ENCODE measurements around the gene FIGNL2. TPM values are rescaled to one million over a fixed set of nuclear protein-coding genes. Genes with fewer than 3 reads are reported as not detected.

Gene FIGNL2
- polyA plus RNA-seq, 2 of the 4 experiments (the other 2 are of a cell fraction): 0.26 to 0.46 TPM

DNA sequence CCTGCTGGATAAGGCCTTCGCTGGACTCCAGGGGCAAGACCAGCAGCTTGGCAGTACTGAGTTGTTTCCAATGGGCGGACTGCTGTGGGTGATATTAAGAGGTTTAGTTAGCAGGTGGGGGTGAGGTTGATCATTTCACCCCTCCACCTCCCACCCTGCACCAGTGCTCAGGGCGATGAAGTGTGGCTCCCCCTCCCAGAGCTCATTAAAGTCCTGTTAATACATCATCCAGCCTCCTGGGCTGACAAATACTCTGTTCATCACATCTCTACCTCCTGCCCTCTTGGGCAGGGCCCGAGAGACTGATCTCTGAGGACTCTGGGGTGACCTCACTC, 2.4 kb upstream of the FIGNL2 start:
- ChIA-PET POLR2A (interaction anchor here (1.5 kb wide), 1 partner anchor 30 kb away, joined by 3 read pairs; no protein-coding TSS in a partner anchor), CTCF (interaction anchor here (0.7 to 2.4 kb wide), 7 partner anchors 11 to 510 kb away, joined by 3 to 14 read pairs (median 7); no protein-coding TSS in a partner anchor)
- FAIRE-seq (no peak), DNase-seq (ENCODE audit: low read depth in 1 of 2, low spot score in 1 of 2) (no peak), ATAC-seq (no peak)
- H3K27ac ChIP-seq: no peak overlapping the region
- no peak overlapping the region for H3K4me2 ChIP-seq
- TF ChIP-seq, protein P1, sequence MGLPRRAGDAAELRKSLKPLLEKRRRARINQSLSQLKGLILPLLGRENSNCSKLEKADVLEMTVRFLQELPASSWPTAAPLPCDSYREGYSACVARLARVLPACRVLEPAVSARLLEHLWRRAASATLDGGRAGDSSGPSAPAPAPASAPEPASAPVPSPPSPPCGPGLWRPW (IDR thresholded peaks at IDR 0.05): no peak
- TF ChIP-seq HDAC2 (IDR thresholded peaks at IDR 0.05): no peak
- TF ChIP-seq KDM5A (IDR thresholded peaks at IDR 0.05): no peak
- TF ChIP-seq POLR2A (IDR thresholded peaks at IDR 0.05; ENCODE audit: low read length): no peak
- TF ChIP-seq TFCP2L1 (CRISPR knock-in tag; IDR thresholded peaks at IDR 0.05): no peak
- TF ChIP-seq, protein P2, sequence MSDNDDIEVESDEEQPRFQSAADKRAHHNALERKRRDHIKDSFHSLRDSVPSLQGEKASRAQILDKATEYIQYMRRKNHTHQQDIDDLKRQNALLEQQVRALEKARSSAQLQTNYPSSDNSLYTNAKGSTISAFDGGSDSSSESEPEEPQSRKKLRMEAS (IDR thresholded peaks at IDR 0.05): no peak
- no peak for TF ChIP-seq CEBPB (IDR thresholded peaks at IDR 0.05)
- TF ChIP-seq, protein P3, sequence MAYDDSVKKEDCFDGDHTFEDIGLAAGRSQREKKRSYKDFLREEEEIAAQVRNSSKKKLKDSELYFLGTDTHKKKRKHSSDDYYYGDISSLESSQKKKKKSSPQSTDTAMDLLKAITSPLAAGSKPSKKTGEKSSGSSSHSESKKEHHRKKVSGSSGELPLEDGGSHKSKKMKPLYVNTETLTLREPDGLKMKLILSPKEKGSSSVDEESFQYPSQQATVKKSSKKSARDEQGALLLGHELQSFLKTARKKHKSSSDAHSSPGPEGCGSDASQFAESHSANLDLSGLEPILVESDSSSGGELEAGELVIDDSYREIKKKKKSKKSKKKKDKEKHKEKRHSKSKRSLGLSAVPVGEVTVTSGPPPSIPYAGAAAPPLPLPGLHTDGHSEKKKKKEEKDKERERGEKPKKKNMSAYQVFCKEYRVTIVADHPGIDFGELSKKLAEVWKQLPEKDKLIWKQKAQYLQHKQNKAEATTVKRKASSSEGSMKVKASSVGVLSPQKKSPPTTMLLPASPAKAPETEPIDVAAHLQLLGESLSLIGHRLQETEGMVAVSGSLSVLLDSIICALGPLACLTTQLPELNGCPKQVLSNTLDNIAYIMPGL (CRISPR knock-in tag; IDR thresholded peaks at IDR 0.05; ENCODE audit: borderline replicate concordance): no peak
- no peak for TF ChIP-seq MAZ (IDR thresholded peaks at IDR 0.05; ENCODE audit: borderline replicate concordance, low read depth, low read length)
- no peak for TF ChIP-seq RFX5 (IDR thresholded peaks at IDR 0.05)
- WGBS (ENCODE audit: missing lambda C conversion rate): 82% methylated on average over 3 of the region's 4 CpGs
- H3K9me3 ChIP-seq: no peaks in the 10 kb centered on the region
- peaks cover 5% of the 10 kb centered on the region; the same call in 1 of the 3 replicates for H3K4me1 ChIP-seq
- H3K4me3 ChIP-seq: no peak overlapping the region

DNA sequence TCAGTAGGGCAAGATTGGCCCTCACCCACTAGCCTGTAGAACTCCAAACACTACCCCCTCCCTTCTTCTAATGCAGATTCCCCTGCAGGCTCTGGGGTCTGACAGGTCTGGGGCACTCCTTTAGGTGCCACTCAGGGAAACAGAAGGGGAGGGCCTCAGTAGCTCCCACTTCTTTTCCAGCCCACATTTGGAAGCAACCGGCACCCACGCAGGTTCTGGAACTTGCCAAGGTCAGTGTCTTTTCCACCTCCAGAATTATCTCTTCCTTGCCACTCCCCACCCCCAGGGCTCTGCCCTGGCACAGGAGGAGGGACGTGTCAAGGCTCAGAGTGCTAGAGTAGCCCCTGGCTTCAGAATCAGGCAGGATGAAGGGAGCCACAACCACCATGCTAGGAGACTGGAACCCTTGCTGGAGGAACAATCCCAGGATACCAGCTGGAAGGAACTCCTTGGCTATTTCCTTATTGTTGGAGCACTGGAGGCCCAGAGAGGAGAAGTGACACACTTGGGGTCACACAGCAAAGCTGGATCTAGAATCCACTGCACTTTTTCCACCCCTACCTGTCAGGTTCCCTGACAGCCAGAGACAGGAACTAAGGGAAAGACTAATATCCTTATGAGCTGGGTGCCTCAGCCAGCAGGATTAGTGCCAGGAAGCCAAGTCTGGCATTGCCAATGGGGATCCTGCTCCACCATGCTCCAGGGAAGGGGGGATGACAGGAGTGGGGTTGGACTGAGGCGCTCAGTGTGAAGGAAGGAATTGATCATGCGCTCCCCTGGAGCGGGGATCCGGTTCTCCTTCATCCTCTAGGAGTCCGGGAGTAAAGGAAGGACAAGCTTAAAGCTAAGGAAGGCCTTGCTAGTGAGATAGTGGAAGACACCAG, 1.8 kb upstream of the FIGNL2 start:
- FAIRE-seq: no peak

DNA sequence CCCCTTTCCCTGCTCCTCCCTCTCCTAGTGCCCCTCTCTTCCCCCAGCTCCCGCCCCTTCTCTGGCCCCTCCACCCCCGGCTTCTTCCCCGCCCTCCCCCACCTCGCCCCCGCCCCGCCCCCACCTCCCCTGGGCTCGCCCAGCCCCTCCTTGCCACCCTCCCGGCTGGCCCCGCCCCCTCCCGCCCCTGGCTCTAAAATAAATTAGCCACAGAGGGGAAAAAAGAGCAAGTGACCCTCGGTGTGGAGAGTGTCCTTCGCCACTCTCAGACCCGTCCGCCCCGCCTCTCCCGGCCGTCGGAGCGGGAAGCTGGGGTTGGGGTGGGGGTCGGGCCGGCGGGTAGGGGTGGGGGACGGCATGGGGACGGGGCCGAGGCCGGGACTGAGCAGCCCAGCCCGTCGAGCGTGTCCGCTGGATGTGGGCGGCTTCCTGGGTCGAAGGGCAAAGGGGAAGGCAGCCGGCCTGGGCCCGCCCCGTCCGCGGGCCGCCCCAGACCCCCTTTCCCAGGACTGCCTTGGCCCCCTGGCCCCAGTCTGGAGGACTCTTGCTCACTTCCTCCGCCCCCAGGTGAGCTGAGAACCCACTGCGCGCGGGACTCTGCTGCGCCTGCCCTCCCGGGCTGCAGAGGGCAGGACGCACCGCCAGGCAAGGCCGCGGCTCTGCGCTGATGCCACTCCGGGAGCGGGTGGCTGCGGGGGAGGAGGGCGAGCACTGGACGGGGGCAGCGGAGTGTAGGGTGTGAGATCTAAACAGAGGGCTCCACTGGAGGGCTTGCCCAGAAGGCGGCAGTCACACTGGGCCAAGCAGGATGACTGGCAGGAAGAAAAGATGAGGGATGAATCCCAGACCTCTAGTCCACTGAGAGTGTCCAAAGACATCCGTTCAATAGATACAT, 570 bp upstream of the FIGNL2 start:
- H3K4me3 ChIP-seq: peak overlapping the region; percentile 76; the same call in 2 of the 3 replicates
- ChIA-PET CTCF (interaction anchor here (0.8 to 2.4 kb wide), 3 partner anchors 13 to 44 kb away, joined by 3 to 12 read pairs (median 8); no protein-coding TSS in a partner anchor), POLR2A (interaction anchor here (1.5 kb wide), 1 partner anchor 28 kb away, joined by 3 read pairs; no protein-coding TSS in a partner anchor)
- WGBS (ENCODE audit: missing lambda C conversion rate): 88% methylated on average over 31 of the region's 57 CpGs
- peak overlapping the region in 1 of 2 experiments; percentile 74; a peak in 3 of 6 replicates for H3K27ac ChIP-seq
- ATAC-seq (no peak), DNase-seq (ENCODE audit: low read depth in 1 of 2, low spot score in 1 of 2) (no peak), FAIRE-seq (no peak)
- H3K4me1 ChIP-seq: peaks cover 5% of the 10 kb centered on the region; the same call in 1 of the 3 replicates
- peak overlapping the region; percentile 99 for H3K4me2 ChIP-seq
- no peaks in the 10 kb centered on the region for H3K9me3 ChIP-seq
- TF ChIP-seq EP300 (IDR thresholded peaks at IDR 0.05) (no peak), FOXS1 (CRISPR knock-in tag; IDR thresholded peaks at IDR 0.05) (no peak), GATA3 (IDR thresholded peaks at IDR 0.05; ENCODE audit: borderline replicate concordance) (no peak), HOXB13 (CRISPR knock-in tag; IDR thresholded peaks at IDR 0.05; ENCODE audit: low read depth) (no peak), CHD4 (IDR thresholded peaks at IDR 0.05; ENCODE audit: borderline replicate concordance) (no peak), HDAC2 (IDR thresholded peaks at IDR 0.05) (no peak), RCOR1 (IDR thresholded peaks at IDR 0.05; ENCODE audit: low read depth, low read length) (no peak), RARB (CRISPR knock-in tag; IDR thresholded peaks at IDR 0.05) (no peak), CBX8 (IDR thresholded peaks at IDR 0.05) (no peak), KDM1A (IDR thresholded peaks at IDR 0.05; ENCODE audit: low read depth) (no peak), BHLHE40 (IDR thresholded peaks at IDR 0.05; ENCODE audit: low read depth, low read length) (no peak), TP53 (CRISPR knock-in tag; IDR thresholded peaks at IDR 0.05) (no peak), SREBF2 (IDR thresholded peaks at IDR 0.05) (no peak)
- TF ChIP-seq, protein P4, sequence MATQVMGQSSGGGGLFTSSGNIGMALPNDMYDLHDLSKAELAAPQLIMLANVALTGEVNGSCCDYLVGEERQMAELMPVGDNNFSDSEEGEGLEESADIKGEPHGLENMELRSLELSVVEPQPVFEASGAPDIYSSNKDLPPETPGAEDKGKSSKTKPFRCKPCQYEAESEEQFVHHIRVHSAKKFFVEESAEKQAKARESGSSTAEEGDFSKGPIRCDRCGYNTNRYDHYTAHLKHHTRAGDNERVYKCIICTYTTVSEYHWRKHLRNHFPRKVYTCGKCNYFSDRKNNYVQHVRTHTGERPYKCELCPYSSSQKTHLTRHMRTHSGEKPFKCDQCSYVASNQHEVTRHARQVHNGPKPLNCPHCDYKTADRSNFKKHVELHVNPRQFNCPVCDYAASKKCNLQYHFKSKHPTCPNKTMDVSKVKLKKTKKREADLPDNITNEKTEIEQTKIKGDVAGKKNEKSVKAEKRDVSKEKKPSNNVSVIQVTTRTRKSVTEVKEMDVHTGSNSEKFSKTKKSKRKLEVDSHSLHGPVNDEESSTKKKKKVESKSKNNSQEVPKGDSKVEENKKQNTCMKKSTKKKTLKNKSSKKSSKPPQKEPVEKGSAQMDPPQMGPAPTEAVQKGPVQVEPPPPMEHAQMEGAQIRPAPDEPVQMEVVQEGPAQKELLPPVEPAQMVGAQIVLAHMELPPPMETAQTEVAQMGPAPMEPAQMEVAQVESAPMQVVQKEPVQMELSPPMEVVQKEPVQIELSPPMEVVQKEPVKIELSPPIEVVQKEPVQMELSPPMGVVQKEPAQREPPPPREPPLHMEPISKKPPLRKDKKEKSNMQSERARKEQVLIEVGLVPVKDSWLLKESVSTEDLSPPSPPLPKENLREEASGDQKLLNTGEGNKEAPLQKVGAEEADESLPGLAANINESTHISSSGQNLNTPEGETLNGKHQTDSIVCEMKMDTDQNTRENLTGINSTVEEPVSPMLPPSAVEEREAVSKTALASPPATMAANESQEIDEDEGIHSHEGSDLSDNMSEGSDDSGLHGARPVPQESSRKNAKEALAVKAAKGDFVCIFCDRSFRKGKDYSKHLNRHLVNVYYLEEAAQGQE (IDR thresholded peaks at IDR 0.05): no peak

More for the DNA sequence above, 1.8 kb upstream of the FIGNL2 start:
- Histone ChIP-seq H3K4me3 (no peak overlapping the region), H3K4me2 (no peak overlapping the region), H3K4me1 (peaks cover 5% of the 10 kb centered on the region; the same call in 1 of the 3 replicates), H3K27ac (no peak overlapping the region), H3K9me3 (no peaks in the 10 kb centered on the region)
- TF ChIP-seq CEBPB (IDR thresholded peaks at IDR 0.05) (no peak), ZSCAN20 (CRISPR knock-in tag; IDR thresholded peaks at IDR 0.05) (no peak)
- TF ChIP-seq, protein P5, sequence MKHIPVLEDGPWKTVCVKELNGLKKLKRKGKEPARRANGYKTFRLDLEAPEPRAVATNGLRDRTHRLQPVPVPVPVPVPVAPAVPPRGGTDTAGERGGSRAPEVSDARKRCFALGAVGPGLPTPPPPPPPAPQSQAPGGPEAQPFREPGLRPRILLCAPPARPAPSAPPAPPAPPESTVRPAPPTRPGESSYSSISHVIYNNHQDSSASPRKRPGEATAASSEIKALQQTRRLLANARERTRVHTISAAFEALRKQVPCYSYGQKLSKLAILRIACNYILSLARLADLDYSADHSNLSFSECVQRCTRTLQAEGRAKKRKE (CRISPR knock-in tag; IDR thresholded peaks at IDR 0.05; ENCODE audit: low read depth): no peak
- CTCF ChIA-PET: interaction anchor here (0.8 to 2.4 kb wide), 7 partner anchors 12 to 43 kb away, joined by 3 to 14 read pairs (median 7); no protein-coding TSS in a partner anchor
- POLR2A ChIA-PET: interaction anchor here (1.5 kb wide), 1 partner anchor 30 kb away, joined by 3 read pairs; no protein-coding TSS in a partner anchor
- 92% methylated on average over 8 of the region's 8 CpGs for WGBS (ENCODE audit: missing lambda C conversion rate)
- no peak for DNase-seq (ENCODE audit: low read depth in 1 of 2, low spot score in 1 of 2)
- ATAC-seq: no peak

Data from A549 (cell line).